Parietal lobe (tissue), 1 donor: ENCODE results near the gene TUBAL3. TPM values are rescaled to one million over a fixed set of nuclear protein-coding genes. Genes with fewer than 3 reads are reported as not detected.

Source experiments
- total RNA-seq: library from RNA; depleted of rRNA; stranded (reverse); fragments of >200 nt; gene quantifications from one replicate; pipeline ENCODE4 v1.2.3, GENCODE V29; 2014

TUBAL3 gene
- not detected for total RNA-seq

DNA sequence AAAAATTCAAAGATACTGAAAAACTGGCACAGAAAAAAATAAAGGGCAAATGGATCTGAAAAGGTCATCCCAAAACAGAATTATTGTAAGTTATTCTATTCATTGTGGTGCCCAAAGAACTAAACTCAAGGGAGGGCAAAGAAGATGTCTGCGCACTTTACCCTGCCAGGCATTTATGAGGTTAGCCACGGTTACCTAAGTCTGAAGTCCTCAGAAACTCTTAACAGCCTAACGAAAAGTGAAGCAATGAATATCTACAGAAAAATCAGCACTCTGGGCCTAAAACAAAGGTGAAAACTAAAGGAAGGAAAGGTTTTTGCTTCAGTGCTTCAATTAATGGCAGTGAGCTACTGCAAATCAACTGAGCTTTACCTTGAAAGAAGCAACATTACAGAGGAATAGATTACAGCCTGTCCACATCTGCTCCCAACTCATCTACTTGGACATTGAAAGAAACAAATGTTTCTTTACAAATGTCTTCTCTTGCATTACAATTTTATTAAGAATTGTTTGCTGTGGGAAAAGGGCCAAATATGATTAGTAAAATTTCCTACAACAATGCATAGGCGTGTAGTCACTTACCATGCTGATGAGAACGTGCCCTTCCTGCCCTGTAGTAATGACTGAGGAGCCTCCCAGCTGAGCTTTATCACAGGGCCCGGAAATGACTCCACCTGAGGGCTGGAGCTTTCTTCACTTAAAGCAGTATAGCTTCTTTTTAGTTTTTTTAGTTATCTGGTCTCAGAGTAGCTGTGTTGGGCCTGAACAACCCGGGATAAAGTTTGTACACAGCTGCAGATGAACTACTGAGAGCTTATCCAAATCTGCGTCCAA, at the start of gene TUBAL3:
TUBAL3 (minus strand) TSS at position 621 of the 834 bp plus-strand sequence; CDS start at position 585, 36 bp downstream.

DNA sequence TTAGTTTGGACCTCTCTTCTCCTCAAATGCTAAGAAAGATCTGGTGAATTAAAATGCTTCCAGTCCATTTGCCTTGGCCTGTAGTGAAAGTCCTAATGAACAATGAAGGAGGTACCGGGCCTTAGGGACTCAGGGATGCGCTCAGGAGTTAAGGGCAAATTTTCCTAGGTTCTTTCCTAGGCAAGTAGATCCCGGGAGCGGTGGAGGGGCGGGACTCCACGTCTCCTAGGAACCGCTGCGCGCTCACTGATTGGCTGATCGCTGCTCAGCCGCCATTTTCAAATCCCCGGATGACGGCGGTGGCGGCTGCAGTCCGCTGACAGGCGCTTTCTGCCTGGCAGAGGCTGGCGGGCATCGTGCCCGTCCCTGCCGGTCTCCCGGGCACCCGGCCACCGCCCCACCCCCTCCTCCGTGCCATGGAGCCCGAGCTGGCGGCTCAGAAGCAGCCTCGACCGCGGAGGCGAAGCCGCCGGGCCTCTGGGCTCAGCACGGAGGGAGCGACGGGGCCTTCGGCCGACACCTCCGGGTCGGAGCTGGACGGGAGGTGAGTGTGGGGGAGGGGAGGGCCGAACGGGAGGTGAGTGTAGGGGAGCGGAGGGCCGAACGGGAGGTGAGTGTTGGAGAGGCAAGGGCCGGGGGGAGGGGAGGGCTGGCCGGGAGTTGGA, 7.8 kb upstream of the TUBAL3 start, which contains the start of gene NET1:
NET1 (plus strand) TSS at position 281 of the 665 bp plus-strand sequence; CDS start at position 417, 136 bp downstream.

DNA sequence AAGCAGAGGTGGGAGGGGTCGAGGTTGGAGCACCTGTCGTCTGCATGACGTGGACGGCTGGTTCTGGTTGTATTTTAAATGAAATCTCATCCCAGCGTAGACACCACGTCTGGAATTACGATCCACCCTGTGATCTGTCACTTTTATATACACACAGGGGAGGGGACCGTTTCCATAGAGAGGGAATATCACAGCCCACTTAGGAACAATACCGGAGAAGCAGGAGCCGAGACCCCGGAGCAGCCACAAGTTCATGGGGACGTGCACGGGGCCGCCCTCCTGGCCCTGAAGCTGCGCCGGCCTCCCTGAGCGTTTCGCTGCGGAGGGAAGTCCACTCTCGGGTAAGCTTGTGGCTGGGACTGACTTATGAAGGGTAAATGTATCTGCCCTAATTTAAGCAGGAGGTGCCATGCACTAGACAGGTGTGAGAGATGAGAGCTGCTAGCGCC, 39.7 kb downstream of the TUBAL3 start, which contains the start of gene UCN3:
UCN3 (plus strand) TSS at position 77 of the 449 bp plus-strand sequence. CDS start 8,755 bp downstream, outside the sequence.

Other genes starting within 250 kb of the TUBAL3 start
- gene AKR1C8, start 219.7 kb downstream of the TUBAL3 start, total RNA-seq = not detected
- gene AKR1C4, start 208.0 kb downstream of the TUBAL3 start, total RNA-seq = not detected
- gene UCN3, start 39.9 kb downstream of the TUBAL3 start, total RNA-seq = not detected
- 17.8 TPM for gene NET1, start 7.7 kb upstream of the TUBAL3 start, total RNA-seq
- gene CALML5, start 94.7 kb upstream of the TUBAL3 start, total RNA-seq = not detected
- not detected for gene CALML3, start 120.1 kb upstream of the TUBAL3 start, total RNA-seq